ENCODE data around the gene CADM1. TPM values are rescaled to one million over a fixed set of nuclear protein-coding genes. Genes with fewer than 3 reads are reported as not detected.

The CADM1 gene
- total RNA-seq, 1 donor: 86.5 TPM

GRCh38 chr11:115489466-115489865, 14.7 kb downstream of the CADM1 start:
- H3K4me2 ChIP-seq (ENCODE audit: insufficient read depth, low read length): no peak overlapping the region
- no peak overlapping the region for H3K4me3 ChIP-seq (ENCODE audit: insufficient read depth, low read length)

GRCh38 chr11:115488945-115489344, 15.3 kb downstream of the CADM1 start:
- DNase-seq (ENCODE audit: insufficient read length, low spot score, missing footprints): no peak
- Histone ChIP-seq H3K27ac (ENCODE audit: low read depth, low read length) (no peak overlapping the region), H3K4me2 (ENCODE audit: insufficient read depth, low read length) (no peak overlapping the region)

More at GRCh38 chr11:115489466-115489865, 14.7 kb downstream of the CADM1 start:
- Histone ChIP-seq H3K9me3 (ENCODE audit: low read depth, low read length) (peaks cover 2% of the 10 kb centered on the region), H3K4me1 (ENCODE audit: insufficient read depth, low read length) (no peaks in the 10 kb centered on the region), H2AFZ (ENCODE audit: low read length) (no peak overlapping the region), H3K27me3 (ENCODE audit: insufficient read depth, low read length) (no peaks in the 10 kb centered on the region), H3K27ac (ENCODE audit: low read depth, low read length) (no peak overlapping the region), H3K79me2 (ENCODE audit: insufficient read depth, low read length) (no peaks in the 10 kb centered on the region), H4K20me1 (ENCODE audit: insufficient read depth, low read length) (no peaks in the 10 kb centered on the region), H3K36me3 (ENCODE audit: insufficient read depth, low read length) (no peaks in the 10 kb centered on the region)
- no peak for DNase-seq (ENCODE audit: insufficient read length, low spot score, missing footprints)
- TF ChIP-seq CTCF (IDR thresholded peaks at IDR 0.05; ENCODE audit: extremely low read depth, low read depth, low read length): no peak

GRCh38 chr11:115481528-115481927, 22.7 kb downstream of the CADM1 start:
- no peak overlapping the region for H2AFZ ChIP-seq (ENCODE audit: low read length)
- H3K27ac ChIP-seq (ENCODE audit: low read depth, low read length): no peak overlapping the region
- no peaks in the 10 kb centered on the region for H3K79me2 ChIP-seq (ENCODE audit: insufficient read depth, low read length)
- no peak overlapping the region for H3K4me2 ChIP-seq (ENCODE audit: insufficient read depth, low read length)
- H4K20me1 ChIP-seq (ENCODE audit: insufficient read depth, low read length): no peaks in the 10 kb centered on the region
- H3K4me1 ChIP-seq (ENCODE audit: insufficient read depth, low read length): no peaks in the 10 kb centered on the region
- no peaks in the 10 kb centered on the region for H3K27me3 ChIP-seq (ENCODE audit: insufficient read depth, low read length)
- no peak for TF ChIP-seq CTCF (IDR thresholded peaks at IDR 0.05; ENCODE audit: extremely low read depth, low read depth, low read length)
- H3K9me3 ChIP-seq (ENCODE audit: low read depth, low read length): no peaks in the 10 kb centered on the region
- DNase-seq (ENCODE audit: insufficient read length, low spot score, missing footprints): no peak
- H3K4me3 ChIP-seq (ENCODE audit: insufficient read depth, low read length): no peak overlapping the region
- no peaks in the 10 kb centered on the region for H3K36me3 ChIP-seq (ENCODE audit: insufficient read depth, low read length)

More at GRCh38 chr11:115488945-115489344, 15.3 kb downstream of the CADM1 start:
- H3K27me3 ChIP-seq (ENCODE audit: insufficient read depth, low read length): no peaks in the 10 kb centered on the region
- no peaks in the 10 kb centered on the region for H3K79me2 ChIP-seq (ENCODE audit: insufficient read depth, low read length)
- no peaks in the 10 kb centered on the region for H3K4me1 ChIP-seq (ENCODE audit: insufficient read depth, low read length)
- H2AFZ ChIP-seq (ENCODE audit: low read length): no peak overlapping the region
- peaks cover 2% of the 10 kb centered on the region for H3K9me3 ChIP-seq (ENCODE audit: low read depth, low read length)
- TF ChIP-seq CTCF (IDR thresholded peaks at IDR 0.05; ENCODE audit: extremely low read depth, low read depth, low read length): no peak
- H4K20me1 ChIP-seq (ENCODE audit: insufficient read depth, low read length): no peaks in the 10 kb centered on the region
- no peaks in the 10 kb centered on the region for H3K36me3 ChIP-seq (ENCODE audit: insufficient read depth, low read length)
- no peak overlapping the region for H3K4me3 ChIP-seq (ENCODE audit: insufficient read depth, low read length)

- no peaks in the 10 kb centered on the region for H3K36me3 ChIP-seq (ENCODE audit: insufficient read depth, low read length)
- H3K27me3 ChIP-seq (ENCODE audit: insufficient read depth, low read length): no peaks in the 10 kb centered on the region
- H3K4me2 ChIP-seq (ENCODE audit: insufficient read depth, low read length): no peak overlapping the region
- no peaks in the 10 kb centered on the region for H3K9me3 ChIP-seq (ENCODE audit: low read depth, low read length)
- no peaks in the 10 kb centered on the region for H3K79me2 ChIP-seq (ENCODE audit: insufficient read depth, low read length)
- no peak overlapping the region for H3K4me3 ChIP-seq (ENCODE audit: insufficient read depth, low read length)
- no peak overlapping the region for H3K27ac ChIP-seq (ENCODE audit: low read depth, low read length)
- no peaks in the 10 kb centered on the region for H4K20me1 ChIP-seq (ENCODE audit: insufficient read depth, low read length)
- no peak for DNase-seq (ENCODE audit: insufficient read length, low spot score, missing footprints)
- TF ChIP-seq CTCF (IDR thresholded peaks at IDR 0.05; ENCODE audit: extremely low read depth, low read depth, low read length): no peak
- no peak overlapping the region for H2AFZ ChIP-seq (ENCODE audit: low read length)
- no peaks in the 10 kb centered on the region for H3K4me1 ChIP-seq (ENCODE audit: insufficient read depth, low read length)
Measured at GRCh38 chr11:115480611-115481010, 23.6 kb downstream of the CADM1 start.

All from osteoblast (primary cell).